Natural killer cell (primary cell): ENCODE measurements around the gene TAF8. TPM values are rescaled to one million over a fixed set of nuclear protein-coding genes. Genes with fewer than 3 reads are reported as not detected.

ENCODE experiments used
- ATAC-seq, 3 donors: fragments of 150-1000 bp in 2 of 3; fragments of 200-7000 bp in 1 of 3; cut with Tn5 transposase; 1 replicate in 1 of 3; 2 replicates in 2 of 3; pipeline ENCODE4 v1.10.0; 2021; ENCODE audit warnings: mild to moderate bottlenecking in 2 of 3, moderate library complexity in 2 of 3
- DNase-seq, 2 donors: peaks; one replicate each; pipeline versions ENCODE4 v3.0.0 to v3.0.0-alpha.2; 2013 to 2021; ENCODE audit warnings: mixed read lengths in 1 of 2
- H3K27ac ChIP-seq: one replicate; pipeline ENCODE4 v1.5.1; 2013; ENCODE audit warnings: mild to moderate bottlenecking, low read length
- H3K27me3 ChIP-seq: one replicate; pipeline ENCODE4 v1.6.1; 2013; ENCODE audit warnings: low read length; ENCODE audit not compliant: control insufficient read depth, insufficient read depth
- H3K36me3 ChIP-seq: one replicate; pipeline ENCODE4 v1.6.1; 2013; ENCODE audit warnings: low read length; ENCODE audit not compliant: control insufficient read depth, insufficient read depth
- H3K4me1 ChIP-seq: one replicate; pipeline ENCODE4 v1.6.1; 2013; ENCODE audit warnings: low read length; ENCODE audit not compliant: control insufficient read depth, insufficient read depth
- H3K4me3 ChIP-seq: one replicate; pipeline ENCODE4 v1.5.1; 2013; ENCODE audit warnings: low read length
- H3K9me3 ChIP-seq: one replicate; pipeline ENCODE4 v1.6.1; 2013; ENCODE audit warnings: low read length; ENCODE audit not compliant: control insufficient read depth, insufficient read depth
- H3K27ac Mint-ChIP-seq, 2 donors: one replicate each; pipeline ENCODE4 v1.8.0; 2022; ENCODE audit warnings: mild to moderate bottlenecking in 2 of 2, mixed read lengths in 2 of 2, moderate library complexity in 1 of 2
- H3K27me3 Mint-ChIP-seq, 2 donors: one replicate each; pipeline ENCODE4 v1.8.0; 2022; ENCODE audit warnings: low read depth in 2 of 2, mixed read lengths in 2 of 2
- H3K36me3 Mint-ChIP-seq: one replicate; pipeline ENCODE4 v1.8.0; 2022; ENCODE audit warnings: mixed read lengths
- H3K4me1 Mint-ChIP-seq, 2 donors: one replicate each; pipeline ENCODE4 v1.8.0; 2022; ENCODE audit warnings: mixed read lengths in 2 of 2
- H3K4me3 Mint-ChIP-seq: one replicate; pipeline ENCODE4 v1.8.0; 2022; ENCODE audit warnings: mild to moderate bottlenecking, moderate library complexity, mixed read lengths
- H3K9me3 Mint-ChIP-seq, 2 donors: one replicate each; pipeline ENCODE4 v1.8.0; 2022; ENCODE audit warnings: mixed read lengths in 2 of 2
- WGBS: methylation state at CpG from one replicate; pipeline ENCODE4 v1.1.7; 2013; ENCODE audit warnings: missing lambda C conversion rate; ENCODE audit not compliant: insufficient coverage; 5-methylcytosine and 5-hydroxymethylcytosine counted together
- intact Hi-C: fragments of 100-400 bp; cut with micrococcal nuclease; formaldehyde crosslinking; loops from one replicate; pipeline ENCODE4 v1.14.2; 2022
- total RNA-seq, 4 donors: library from RNA; stranded (reverse); fragments of 120-200 nt in 1 of 4; gene quantifications; one replicate each; pipeline versions ENCODE4 v1.2.3 to v1.2.4, GENCODE V29; 2013 to 2022
- TF ChIP-seq, protein P1 (sequence below): fragments of 200-600 bp; IDR thresholded peaks from one replicate; pipeline ENCODE4 v1.8.0; 2022; ENCODE audit warnings: antibody characterized with exemption

The TAF8 gene
- total RNA-seq, 3 donors from 2014 or later (not counting 1 experiment from before 2014, with no cell fraction given): 38.4 to 54.2 (median 47.5) TPM

DNA sequence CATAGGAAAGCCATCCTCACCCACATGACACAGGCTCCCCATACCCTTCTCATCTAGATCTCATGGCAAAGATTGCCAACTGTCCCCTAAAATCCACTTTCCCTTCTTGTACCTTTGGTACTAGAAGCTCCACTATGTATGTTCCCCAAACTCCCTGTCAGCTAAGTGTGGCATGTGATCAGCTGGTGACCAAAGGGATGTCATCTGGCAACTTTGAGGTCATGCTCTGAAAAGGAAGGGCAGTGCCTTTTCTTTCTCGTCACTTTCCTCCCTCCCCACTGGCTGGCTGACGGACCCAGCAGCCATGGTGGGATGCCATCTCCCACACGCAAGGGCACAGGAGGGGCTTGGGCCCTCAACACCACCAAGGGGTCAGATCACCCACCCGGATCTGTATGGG is 23.8 kb upstream of the TAF8 start:
- no peak for DNase-seq
- H3K27ac ChIP-seq: peak overlapping the region; percentile 73
- H3K9me3 ChIP-seq: no peaks in the 10 kb centered on the region
- H3K36me3 Mint-ChIP-seq: no peaks in the 10 kb centered on the region
- H3K4me3 ChIP-seq: no peak overlapping the region
- H3K4me1 ChIP-seq: peaks cover 99% of the 10 kb centered on the region
- H3K4me1 Mint-ChIP-seq: peaks cover 92 to 93% of the 10 kb centered on the region in 2 donors
- peak overlapping the region; percentile 86 for H3K4me3 Mint-ChIP-seq
- TF ChIP-seq, protein P1, sequence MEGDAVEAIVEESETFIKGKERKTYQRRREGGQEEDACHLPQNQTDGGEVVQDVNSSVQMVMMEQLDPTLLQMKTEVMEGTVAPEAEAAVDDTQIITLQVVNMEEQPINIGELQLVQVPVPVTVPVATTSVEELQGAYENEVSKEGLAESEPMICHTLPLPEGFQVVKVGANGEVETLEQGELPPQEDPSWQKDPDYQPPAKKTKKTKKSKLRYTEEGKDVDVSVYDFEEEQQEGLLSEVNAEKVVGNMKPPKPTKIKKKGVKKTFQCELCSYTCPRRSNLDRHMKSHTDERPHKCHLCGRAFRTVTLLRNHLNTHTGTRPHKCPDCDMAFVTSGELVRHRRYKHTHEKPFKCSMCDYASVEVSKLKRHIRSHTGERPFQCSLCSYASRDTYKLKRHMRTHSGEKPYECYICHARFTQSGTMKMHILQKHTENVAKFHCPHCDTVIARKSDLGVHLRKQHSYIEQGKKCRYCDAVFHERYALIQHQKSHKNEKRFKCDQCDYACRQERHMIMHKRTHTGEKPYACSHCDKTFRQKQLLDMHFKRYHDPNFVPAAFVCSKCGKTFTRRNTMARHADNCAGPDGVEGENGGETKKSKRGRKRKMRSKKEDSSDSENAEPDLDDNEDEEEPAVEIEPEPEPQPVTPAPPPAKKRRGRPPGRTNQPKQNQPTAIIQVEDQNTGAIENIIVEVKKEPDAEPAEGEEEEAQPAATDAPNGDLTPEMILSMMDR: no peak
- intact Hi-C loops: loop anchor here (2.0 kb wide), 1 partner anchor 16 kb away; no protein-coding TSS in a partner anchor
- no peaks in the 10 kb centered on the region for H3K27me3 Mint-ChIP-seq
- peak overlapping the region; percentile 95 to 98 for H3K27ac Mint-ChIP-seq
- no peak for ATAC-seq
- 53% methylated on average over 4 of the region's 4 CpGs for WGBS
- H3K9me3 Mint-ChIP-seq: no peaks in the 10 kb centered on the region
- H3K36me3 ChIP-seq: peaks cover 27% of the 10 kb centered on the region
- H3K27me3 ChIP-seq: no peaks in the 10 kb centered on the region

DNA sequence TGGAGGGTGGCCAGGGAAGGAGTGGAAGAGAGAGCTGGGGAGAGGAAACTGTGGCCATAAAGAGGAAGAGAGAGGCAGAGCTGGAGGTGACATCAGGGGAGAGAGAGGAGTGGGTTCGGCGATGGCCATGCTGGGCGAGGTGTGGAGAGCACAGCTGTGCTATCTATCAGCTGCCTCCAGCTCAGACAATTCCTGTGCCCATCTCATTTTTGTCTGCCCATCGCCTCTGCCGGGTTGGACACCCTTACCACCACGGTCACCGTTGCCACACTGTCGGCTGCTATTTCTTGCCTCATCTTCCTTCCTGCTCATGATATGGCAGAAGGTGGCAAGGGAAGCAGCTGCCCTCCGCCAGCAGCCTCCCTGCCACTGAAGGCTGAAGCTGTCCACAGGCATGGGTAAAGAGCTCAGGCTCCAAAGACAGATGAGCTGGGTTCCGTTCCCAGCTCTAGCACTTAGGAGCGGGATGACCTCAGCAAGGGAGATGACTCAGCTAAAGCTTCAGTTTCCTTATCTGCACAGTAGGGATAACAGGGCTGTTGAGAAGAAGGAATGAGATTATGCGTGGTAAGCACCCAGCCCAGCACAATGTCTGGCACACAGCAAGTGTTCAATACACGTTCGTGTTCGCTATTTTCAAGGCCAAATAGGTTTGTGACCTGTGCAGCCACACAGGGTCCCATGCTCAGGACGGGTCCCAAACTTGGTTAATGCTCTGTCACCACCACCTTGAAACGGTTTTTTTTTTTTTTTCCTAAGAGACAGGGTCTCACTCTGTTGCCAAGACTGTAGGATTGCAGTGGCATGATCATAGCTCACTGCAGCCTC is 21.9 kb upstream of the TAF8 start:
- DNase-seq (no peak), ATAC-seq (peak; percentile 42 to 63 (median 63))
- H3K4me1 Mint-ChIP-seq: peaks cover 86 to 91% of the 10 kb centered on the region in 2 donors
- peak overlapping the region; percentile 86 for H3K4me3 Mint-ChIP-seq
- TF ChIP-seq, protein P1: no peak
- intact Hi-C loops: no loop called here
- peak overlapping the region; percentile 95 to 98 for H3K27ac Mint-ChIP-seq
- Histone ChIP-seq H3K27me3 (no peaks in the 10 kb centered on the region), H3K4me3 (no peak overlapping the region), H3K36me3 (peaks cover 24% of the 10 kb centered on the region), H3K4me1 (peaks cover 93% of the 10 kb centered on the region), H3K27ac (peak overlapping the region; percentile 73), H3K9me3 (no peaks in the 10 kb centered on the region)
- H3K27me3 Mint-ChIP-seq: no peaks in the 10 kb centered on the region
- 22% methylated on average over 17 of the region's 17 CpGs for WGBS
- no peaks in the 10 kb centered on the region for H3K36me3 Mint-ChIP-seq
- no peaks in the 10 kb centered on the region for H3K9me3 Mint-ChIP-seq

- Mint-ChIP-seq H3K4me3 (peak overlapping the region; percentile 86), H3K9me3 (no peaks in the 10 kb centered on the region), H3K27ac (peak overlapping the region; percentile 95 to 98), H3K27me3 (no peaks in the 10 kb centered on the region), H3K36me3 (no peaks in the 10 kb centered on the region), H3K4me1 (peaks cover 79 to 87% of the 10 kb centered on the region in 2 donors)
- no peak for ATAC-seq
- Histone ChIP-seq H3K9me3 (no peaks in the 10 kb centered on the region), H3K4me3 (no peak overlapping the region), H3K27me3 (no peaks in the 10 kb centered on the region), H3K36me3 (peaks cover 22% of the 10 kb centered on the region), H3K27ac (no peak overlapping the region), H3K4me1 (peaks cover 86% of the 10 kb centered on the region)
- intact Hi-C loops: no loop called here
- no peak for DNase-seq
- WGBS: 96% methylated on average over 6 of the region's 6 CpGs
- TF ChIP-seq, protein P1: no peak
These were observed 21.1 kb upstream of the TAF8 start for GRCh38 chr6:42029062-42029685.
